WERI-Rb-1 (cell line): ENCODE measurements around the gene HSPB7.

Experiments used
- DNase-seq: peaks from one replicate; pipeline ENCODE4 v3.0.0-alpha.2; 2020
- H3K27ac ChIP-seq: fragments of 250-450 bp; sonication (Bioruptor Pico); 2 replicates; pipeline ENCODE4 v1.5.1; 2020; ENCODE audit warnings: mild to moderate bottlenecking, moderate library complexity
- H3K27me3 ChIP-seq: fragments of 250-450 bp; sonication (Bioruptor Pico); 2 replicates; pipeline ENCODE4 v1.5.1; 2021; ENCODE audit warnings: mild to moderate bottlenecking, low read depth, moderate library complexity; ENCODE audit not compliant: insufficient read depth, severe bottlenecking
- H3K36me3 ChIP-seq: fragments of 250-450 bp; sonication (Bioruptor Pico); 2 replicates; pipeline ENCODE4 v1.5.1; 2020; ENCODE audit warnings: mild to moderate bottlenecking, moderate library complexity
- H3K4me3 ChIP-seq: 2 replicates; pipeline ENCODE4 v1.5.1; 2011; ENCODE audit warnings: low read depth, mild to moderate bottlenecking, control low read depth, low read length
- H3K9me3 ChIP-seq: fragments of 250-450 bp; sonication (Bioruptor Pico); 2 replicates; pipeline ENCODE4 v1.5.1; 2021; ENCODE audit warnings: mild to moderate bottlenecking, moderate library complexity; ENCODE audit not compliant: severe bottlenecking
- TF ChIP-seq, protein P1 (sequence below): IDR thresholded peaks from 2 replicates; pipeline ENCODE4 v1.5.1; 2011; ENCODE audit warnings: low read depth, mild to moderate bottlenecking, control low read depth, inconsistent platforms, low read length

Gene HSPB7

DNA sequence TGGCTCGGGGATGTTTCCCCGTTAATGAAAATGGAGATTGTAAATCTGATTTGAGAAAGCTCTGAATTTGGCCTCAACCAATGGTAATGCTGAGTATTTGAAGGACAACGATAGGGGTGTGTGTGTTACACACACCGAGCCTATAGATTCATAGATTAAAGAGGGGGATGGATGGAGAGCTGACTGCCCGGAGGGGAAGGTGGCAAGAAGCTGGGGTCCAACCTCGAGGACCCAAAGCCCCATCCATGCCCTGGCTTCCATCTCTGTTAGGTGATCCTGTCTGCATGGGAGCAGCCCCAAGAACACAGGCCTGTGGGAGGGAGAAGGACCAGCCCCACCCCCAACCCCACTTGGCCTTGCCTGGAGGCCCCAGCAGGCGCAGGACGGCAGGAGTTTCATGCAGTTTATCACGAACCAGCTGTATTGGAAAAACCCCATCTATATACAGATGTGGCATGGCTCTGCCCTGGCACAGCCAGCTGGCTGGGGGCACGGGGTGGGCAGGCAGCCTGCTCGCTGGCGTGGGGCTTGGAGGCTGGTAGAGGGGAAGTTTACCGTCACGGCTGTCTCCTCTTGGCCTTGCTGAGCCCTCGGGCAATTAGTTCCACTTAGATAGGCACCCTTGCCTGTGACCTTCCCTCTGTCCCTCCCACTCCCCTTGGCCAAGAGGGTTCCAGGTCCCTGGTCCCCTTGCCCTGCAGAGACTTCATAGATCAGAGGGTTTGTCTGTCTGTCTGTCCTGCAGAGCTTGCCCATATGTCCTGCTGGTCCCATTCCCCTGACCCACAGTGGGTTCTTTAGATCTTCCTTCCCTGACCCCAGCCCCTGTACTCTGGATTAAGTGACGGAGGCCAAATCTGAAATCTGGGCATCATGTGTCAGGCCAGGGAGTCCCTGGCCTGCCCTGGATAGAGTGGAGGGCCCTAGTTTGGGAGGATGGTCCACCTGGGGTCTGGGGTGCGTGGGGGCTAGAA, 3.0 kb downstream of the HSPB7 start:
- Histone ChIP-seq H3K27ac (no peak overlapping the region), H3K4me3 (no peak overlapping the region), H3K36me3 (no peaks in the 10 kb centered on the region), H3K9me3 (no peaks in the 10 kb centered on the region), H3K27me3 (no peaks in the 10 kb centered on the region)
- DNase-seq: no peak
- TF ChIP-seq, protein P1, sequence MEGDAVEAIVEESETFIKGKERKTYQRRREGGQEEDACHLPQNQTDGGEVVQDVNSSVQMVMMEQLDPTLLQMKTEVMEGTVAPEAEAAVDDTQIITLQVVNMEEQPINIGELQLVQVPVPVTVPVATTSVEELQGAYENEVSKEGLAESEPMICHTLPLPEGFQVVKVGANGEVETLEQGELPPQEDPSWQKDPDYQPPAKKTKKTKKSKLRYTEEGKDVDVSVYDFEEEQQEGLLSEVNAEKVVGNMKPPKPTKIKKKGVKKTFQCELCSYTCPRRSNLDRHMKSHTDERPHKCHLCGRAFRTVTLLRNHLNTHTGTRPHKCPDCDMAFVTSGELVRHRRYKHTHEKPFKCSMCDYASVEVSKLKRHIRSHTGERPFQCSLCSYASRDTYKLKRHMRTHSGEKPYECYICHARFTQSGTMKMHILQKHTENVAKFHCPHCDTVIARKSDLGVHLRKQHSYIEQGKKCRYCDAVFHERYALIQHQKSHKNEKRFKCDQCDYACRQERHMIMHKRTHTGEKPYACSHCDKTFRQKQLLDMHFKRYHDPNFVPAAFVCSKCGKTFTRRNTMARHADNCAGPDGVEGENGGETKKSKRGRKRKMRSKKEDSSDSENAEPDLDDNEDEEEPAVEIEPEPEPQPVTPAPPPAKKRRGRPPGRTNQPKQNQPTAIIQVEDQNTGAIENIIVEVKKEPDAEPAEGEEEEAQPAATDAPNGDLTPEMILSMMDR: no peak

DNA sequence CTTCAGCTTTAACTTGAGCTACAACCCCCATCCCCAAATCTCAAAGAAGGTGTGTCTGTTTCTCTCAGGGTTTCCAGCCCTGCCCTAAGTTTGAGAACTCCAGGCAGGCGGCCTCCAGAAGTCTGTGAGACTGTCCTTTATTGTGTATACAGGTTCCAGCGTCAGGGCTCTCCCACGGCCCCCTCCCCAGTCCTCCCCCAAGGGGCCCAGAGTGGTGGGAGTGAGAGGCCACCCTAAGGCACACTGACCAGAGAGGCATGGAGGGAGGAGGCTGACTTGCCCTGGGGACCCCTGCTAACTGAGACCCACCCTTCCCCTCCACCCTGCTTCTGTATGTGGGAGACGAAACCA, 4.0 kb downstream of the HSPB7 start:
- DNase-seq: no peak
- no peaks in the 10 kb centered on the region for H3K9me3 ChIP-seq
- TF ChIP-seq, protein P1: no peak
- H3K27me3 ChIP-seq: no peaks in the 10 kb centered on the region
- no peak overlapping the region for H3K4me3 ChIP-seq
- no peak overlapping the region for H3K27ac ChIP-seq
- no peaks in the 10 kb centered on the region for H3K36me3 ChIP-seq

DNA sequence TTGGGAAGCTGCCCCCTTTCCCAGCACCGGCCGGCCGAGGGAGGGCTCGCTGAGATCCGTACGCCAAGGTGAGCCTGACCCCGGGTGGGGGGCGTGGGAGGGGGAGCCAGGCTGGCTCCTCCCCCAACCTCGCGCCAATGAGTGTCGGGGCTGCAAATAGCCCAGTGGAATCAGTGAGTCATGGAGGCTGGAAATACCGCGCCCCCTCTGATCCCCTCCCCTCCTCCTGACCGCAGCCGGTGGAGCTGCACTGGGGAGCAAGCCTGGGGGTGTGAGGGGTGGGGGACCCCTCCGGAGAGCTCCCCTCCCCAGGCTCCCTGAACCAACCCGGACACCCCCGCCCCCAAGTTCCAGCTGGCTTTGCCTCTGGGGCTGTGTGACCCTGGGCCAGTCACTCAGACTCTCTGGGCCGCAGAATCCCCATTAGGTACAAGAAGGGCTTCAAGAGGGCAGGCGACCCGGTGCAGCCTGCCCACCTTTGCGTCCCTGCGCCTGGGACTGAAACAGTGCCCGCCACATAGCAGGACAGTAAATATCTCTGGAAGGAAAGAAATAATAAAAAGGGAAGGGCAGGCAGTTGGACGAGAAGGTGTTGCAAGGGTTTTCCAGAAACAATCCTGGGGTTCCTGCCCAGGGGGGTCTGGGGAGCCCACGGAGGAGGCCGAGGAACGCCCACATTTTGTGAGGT, 4.5 kb downstream of the HSPB7 start:
- Histone ChIP-seq H3K36me3 (no peaks in the 10 kb centered on the region), H3K9me3 (no peaks in the 10 kb centered on the region), H3K27ac (no peak overlapping the region), H3K27me3 (no peaks in the 10 kb centered on the region), H3K4me3 (no peak overlapping the region)
- TF ChIP-seq, protein P1: no peak
- DNase-seq: no peak

DNA sequence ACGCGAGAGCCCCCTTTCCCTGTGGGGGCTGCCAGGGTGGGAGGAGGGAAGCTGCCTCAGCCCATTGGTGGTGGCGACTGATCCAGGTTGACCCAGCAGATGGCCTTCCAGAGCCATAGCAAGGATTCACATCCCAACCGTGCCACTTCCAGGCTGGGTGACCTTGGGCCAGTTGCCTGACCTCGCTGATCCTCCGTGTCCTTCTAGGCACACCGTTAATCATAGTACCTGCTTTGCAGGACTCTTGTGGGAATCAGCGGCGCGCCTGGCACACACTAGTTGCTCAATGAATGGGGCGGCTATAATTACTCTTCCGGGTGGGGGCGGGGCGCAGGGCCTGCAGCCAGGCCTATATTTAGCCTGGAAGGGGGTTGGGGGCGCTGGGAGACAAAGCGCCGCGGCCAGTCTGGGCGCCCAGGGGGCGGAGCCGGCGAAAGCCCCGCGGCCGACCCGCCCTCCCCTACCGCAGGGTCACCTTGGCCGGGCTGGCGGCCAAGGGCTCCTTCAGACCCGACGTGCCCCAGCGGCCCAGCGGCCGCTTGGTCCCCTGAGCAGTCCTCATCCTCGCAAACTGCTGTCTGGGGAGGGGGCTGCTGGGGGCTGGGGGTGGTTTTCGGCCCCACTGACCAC, 5.1 kb downstream of the HSPB7 start:
- TF ChIP-seq, protein P1: no peak
- no peaks in the 10 kb centered on the region for H3K36me3 ChIP-seq
- H3K9me3 ChIP-seq: no peaks in the 10 kb centered on the region
- no peak for DNase-seq
- H3K27ac ChIP-seq: no peak overlapping the region
- no peaks in the 10 kb centered on the region for H3K27me3 ChIP-seq
- H3K4me3 ChIP-seq: no peak overlapping the region

DNA sequence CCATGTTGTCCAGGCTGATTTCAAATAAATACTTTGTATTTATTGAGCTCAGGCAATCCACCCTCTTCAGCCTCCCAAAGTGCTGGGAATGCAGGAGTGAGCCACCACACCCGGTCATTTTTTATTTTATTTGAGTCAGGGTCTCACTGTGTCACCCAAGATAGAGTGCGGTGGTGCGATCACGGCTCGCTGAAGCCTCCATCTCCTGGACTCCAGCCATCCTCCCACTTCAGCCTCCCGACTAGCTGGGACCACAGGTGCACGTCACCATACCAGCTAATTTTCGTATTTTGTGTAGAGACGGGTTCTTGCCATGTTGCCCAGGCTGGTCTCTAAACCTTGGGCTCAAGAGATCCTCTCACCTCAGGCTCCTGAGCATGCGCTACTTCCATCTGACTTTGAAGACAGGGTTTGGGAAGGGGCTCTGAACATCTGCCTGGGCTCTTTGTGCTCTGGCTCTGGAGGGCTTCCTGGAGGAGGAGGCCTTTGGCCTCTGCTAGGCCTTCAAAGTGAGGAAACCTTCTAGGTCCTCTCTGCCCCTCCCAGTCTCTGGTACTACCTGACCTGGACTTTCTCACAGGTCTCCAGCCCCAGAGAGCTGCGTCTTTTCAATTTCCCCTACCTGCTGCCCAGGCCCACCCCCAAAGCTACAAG, 5.8 kb downstream of the HSPB7 start:
- Histone ChIP-seq H3K4me3 (no peak overlapping the region), H3K27ac (no peak overlapping the region), H3K36me3 (no peaks in the 10 kb centered on the region), H3K27me3 (no peaks in the 10 kb centered on the region), H3K9me3 (no peaks in the 10 kb centered on the region)
- DNase-seq: no peak
- TF ChIP-seq, protein P1: no peak
